OCI-LY7 (cell line): Measurements from ENCODE around the gene TEKT5. TPM values are rescaled to one million over a fixed set of nuclear protein-coding genes. Genes with fewer than 3 reads are reported as not detected.
"Not testable (repeated sequence)": the region's sequence is repeated elsewhere in the genome, so short reads cannot be mapped to it uniquely, and the experiment has no call there.

Source experiments
- BruUV-seq: library from RNA; stranded (reverse); fragments of 400-500 nt; replicated peaks from 2 replicates; lab custom pipeline; 2021; lab: Mats Ljungman, UMichigan
- CTCF ChIA-PET: fragments of 300-600 bp; sonication (Branson Sonifier 250); formaldehyde crosslinking; loops from one replicate; lab custom pipeline; 2022; ENCODE audit warnings: antibody characterized with exemption; ENCODE audit not compliant: unreplicated experiment; lab: Charles Lee
- POLR2A ChIA-PET: fragments of 300-600 bp; sonication (Branson Sonifier 250); formaldehyde crosslinking; loops from one replicate; lab custom pipeline; 2022; ENCODE audit warnings: antibody characterized with exemption; lab: Charles Lee
- DNase-seq: peaks from one replicate; pipeline ENCODE4 v3.0.0-alpha.2; 2015; ENCODE audit warnings: low spot score
- H2AFZ ChIP-seq: fragments of 200-600 bp; sonication (generic), shearing (Covaris generic); 2 replicates; pipeline ENCODE4 v1.6.1; 2014; ENCODE audit warnings: mild to moderate bottlenecking, antibody characterized with exemption, low read length, moderate library complexity
- H3K27ac ChIP-seq: fragments of 200-600 bp; sonication (generic); 2 replicates; pipeline ENCODE4 v1.5.1; 2014; ENCODE audit warnings: mixed run types, low read depth, mild to moderate bottlenecking, moderate library complexity, low read length, inconsistent platforms; ENCODE audit not compliant: poor library complexity, severe bottlenecking
- H3K36me3 ChIP-seq: fragments of 200-600 bp; sonication (generic); 2 replicates; pipeline ENCODE4 v1.6.1; 2014; ENCODE audit warnings: mild to moderate bottlenecking, antibody characterized with exemption, low read length, moderate library complexity, mixed read lengths; ENCODE audit not compliant: insufficient read depth
- H3K4me1 ChIP-seq: fragments of 200-600 bp; sonication (generic); 2 replicates; pipeline ENCODE4 v1.5.1; 2014; ENCODE audit warnings: mild to moderate bottlenecking, low read length; ENCODE audit not compliant: insufficient read depth, poor library complexity, severe bottlenecking
- H3K4me2 ChIP-seq: fragments of 200-600 bp; sonication (generic); 2 replicates; pipeline ENCODE4 v1.6.1; 2014; ENCODE audit warnings: mild to moderate bottlenecking, low read length
- H3K4me3 ChIP-seq: fragments of 200-600 bp; sonication (generic); 2 replicates; pipeline ENCODE4 v1.5.1; 2014; ENCODE audit warnings: mild to moderate bottlenecking, low read depth, low read length; ENCODE audit not compliant: poor library complexity, severe bottlenecking
- H3K79me2 ChIP-seq: fragments of 200-600 bp; sonication (generic); 2 replicates; pipeline ENCODE4 v1.6.1; 2016; ENCODE audit warnings: low read depth, mild to moderate bottlenecking, low read length, moderate library complexity, mixed read lengths; ENCODE audit not compliant: insufficient read depth
- H3K9me2 ChIP-seq: fragments of 200-600 bp; sonication (generic); 2 replicates; pipeline ENCODE4 v1.6.1; 2016; ENCODE audit warnings: mild to moderate bottlenecking, low read length, mixed read lengths; ENCODE audit not compliant: insufficient read depth
- H3K9me3 ChIP-seq: fragments of 200-600 bp; sonication (generic); 2 replicates; pipeline ENCODE4 v1.6.1; 2014; ENCODE audit warnings: mild to moderate bottlenecking, mixed run types, low read length, mixed read lengths
- H4K20me1 ChIP-seq: fragments of 200-600 bp; sonication (generic); 2 replicates; pipeline ENCODE4 v1.6.1; 2014; ENCODE audit warnings: mild to moderate bottlenecking, antibody characterized with exemption, low read length, moderate library complexity, mixed read lengths; ENCODE audit not compliant: insufficient read depth
- EZH2phosphoT487 ChIP-seq: fragments of 200-600 bp; sonication (generic); IDR thresholded peaks from 2 replicates; pipeline ENCODE4 v1.6.1; 2018; ENCODE audit warnings: low read depth, borderline replicate concordance, mild to moderate bottlenecking, mixed run types, antibody characterized with exemption, low read length, moderate library complexity, mixed read lengths
- intact Hi-C: fragments of 100-400 bp; cut with micrococcal nuclease; formaldehyde crosslinking; loops from one replicate; pipeline ENCODE4 v1.10.0; 2022; ENCODE audit not compliant: unreplicated experiment
- total RNA-seq, 2 experiments: library from RNA; depleted of rRNA in 1 of 2; stranded (reverse); fragments of >200 nt in 1 of 2; shearing (Covaris generic) in 1 of 2; gene quantifications; 2 replicates each; pipeline ENCODE4 v1.2.3, GENCODE V29; 2014 to 2022
- TF ChIP-seq, protein P1 (sequence below): fragments of 200-600 bp; sonication (generic); conservative IDR thresholded peaks from 2 replicates; pipeline ENCODE4 v1.5.1; 2014; ENCODE audit warnings: mild to moderate bottlenecking, antibody characterized with exemption, low read length, moderate library complexity, mixed read lengths

The TEKT5 gene
- total RNA-seq, 2 experiments from 2014 or later: 0.32 to 0.74 TPM

DNA sequence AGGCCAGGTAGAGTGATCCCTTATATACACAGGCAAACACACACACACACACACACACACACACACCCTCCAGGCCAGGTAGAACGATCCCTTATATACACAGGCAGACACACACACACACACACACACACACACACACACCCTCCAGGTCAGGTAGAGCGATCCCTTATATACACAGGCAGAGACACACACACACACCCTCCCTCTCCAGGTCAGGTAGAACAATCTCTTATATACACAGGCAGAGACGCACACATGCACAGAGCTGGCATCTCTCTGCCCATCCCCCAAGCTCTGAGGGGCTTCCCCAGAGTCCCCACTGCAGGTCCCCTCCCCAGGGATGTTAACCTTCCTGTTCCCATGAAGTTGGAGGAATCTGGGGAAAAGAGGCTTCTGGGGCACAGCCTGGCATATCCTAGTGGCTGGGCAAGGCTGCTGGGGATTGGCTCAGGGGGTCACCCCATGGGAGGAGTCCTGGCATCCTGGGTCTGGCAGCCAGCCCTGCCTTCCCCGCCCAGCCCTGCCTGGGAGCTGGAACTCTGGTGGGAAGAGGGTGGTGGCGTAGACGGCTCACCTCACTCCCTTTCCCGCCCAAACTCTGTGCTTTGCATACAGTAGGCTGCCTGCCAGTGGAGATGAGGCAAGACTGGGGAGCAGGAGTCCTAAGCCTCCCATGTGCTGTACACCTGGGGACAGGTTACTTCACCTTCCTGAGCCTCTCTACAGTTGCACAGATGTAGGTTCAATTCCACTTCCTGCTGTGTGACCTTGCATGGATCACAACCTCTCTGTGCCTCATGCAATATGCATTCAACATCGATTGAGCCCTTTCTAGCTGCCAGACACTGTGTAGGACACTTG is 41.8 kb downstream of the TEKT5 start:
- intact Hi-C loops: no loop called here
- ChIA-PET POLR2A (no interaction called here), CTCF (no interaction called here)
- Histone ChIP-seq H3K4me2 (no peak overlapping the region), H3K9me2 (no peaks in the 10 kb centered on the region), H3K4me1 (no peaks in the 10 kb centered on the region), H3K27ac (no peak overlapping the region), H4K20me1 (no peaks in the 10 kb centered on the region), H3K9me3 (no peaks in the 10 kb centered on the region), H3K36me3 (no peaks in the 10 kb centered on the region), H3K79me2 (no peaks in the 10 kb centered on the region), H2AFZ (no peak overlapping the region), H3K4me3 (no peak overlapping the region)
- TF ChIP-seq, protein P1, sequence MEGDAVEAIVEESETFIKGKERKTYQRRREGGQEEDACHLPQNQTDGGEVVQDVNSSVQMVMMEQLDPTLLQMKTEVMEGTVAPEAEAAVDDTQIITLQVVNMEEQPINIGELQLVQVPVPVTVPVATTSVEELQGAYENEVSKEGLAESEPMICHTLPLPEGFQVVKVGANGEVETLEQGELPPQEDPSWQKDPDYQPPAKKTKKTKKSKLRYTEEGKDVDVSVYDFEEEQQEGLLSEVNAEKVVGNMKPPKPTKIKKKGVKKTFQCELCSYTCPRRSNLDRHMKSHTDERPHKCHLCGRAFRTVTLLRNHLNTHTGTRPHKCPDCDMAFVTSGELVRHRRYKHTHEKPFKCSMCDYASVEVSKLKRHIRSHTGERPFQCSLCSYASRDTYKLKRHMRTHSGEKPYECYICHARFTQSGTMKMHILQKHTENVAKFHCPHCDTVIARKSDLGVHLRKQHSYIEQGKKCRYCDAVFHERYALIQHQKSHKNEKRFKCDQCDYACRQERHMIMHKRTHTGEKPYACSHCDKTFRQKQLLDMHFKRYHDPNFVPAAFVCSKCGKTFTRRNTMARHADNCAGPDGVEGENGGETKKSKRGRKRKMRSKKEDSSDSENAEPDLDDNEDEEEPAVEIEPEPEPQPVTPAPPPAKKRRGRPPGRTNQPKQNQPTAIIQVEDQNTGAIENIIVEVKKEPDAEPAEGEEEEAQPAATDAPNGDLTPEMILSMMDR: no peak
- BruUV-seq: no TSS peak
- DNase-seq: no peak

DNA sequence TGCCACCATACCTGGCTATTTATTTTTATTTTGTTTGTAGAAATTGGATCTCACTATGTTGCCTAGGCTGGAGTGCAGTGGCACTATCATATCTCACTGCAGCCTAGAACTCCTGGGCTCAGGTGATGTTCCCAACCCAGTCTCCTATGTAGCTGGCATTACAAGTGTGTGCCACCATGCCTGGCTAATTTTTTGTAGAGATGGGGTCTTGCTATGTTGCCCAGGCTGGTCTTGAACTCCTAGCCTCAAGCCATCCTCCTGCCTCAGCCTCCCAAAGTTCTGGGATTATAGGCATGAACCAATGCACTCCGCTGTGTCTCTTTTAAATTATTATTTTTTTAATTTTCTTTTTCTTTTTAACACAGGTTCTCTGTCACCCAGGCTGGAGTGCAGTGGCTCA is 45.6 kb downstream of the TEKT5 start:
- H3K4me2 ChIP-seq, H3K9me2 ChIP-seq, H3K27ac ChIP-seq, H3K4me1 ChIP-seq, H4K20me1 ChIP-seq, H2AFZ ChIP-seq, H3K79me2 ChIP-seq, intact Hi-C loops, H3K9me3 ChIP-seq, DNase-seq, H3K36me3 ChIP-seq, BruUV-seq, H3K4me3 ChIP-seq: not testable (repeated sequence)
- POLR2A ChIA-PET: interaction anchor here (1.0 kb wide), 1 partner anchor 22 kb away, joined by 3 read pairs; no protein-coding TSS in a partner anchor
- CTCF ChIA-PET: interaction anchor here (0.5 kb wide), 1 partner anchor 15 kb away, joined by 3 read pairs; no protein-coding TSS in a partner anchor

DNA sequence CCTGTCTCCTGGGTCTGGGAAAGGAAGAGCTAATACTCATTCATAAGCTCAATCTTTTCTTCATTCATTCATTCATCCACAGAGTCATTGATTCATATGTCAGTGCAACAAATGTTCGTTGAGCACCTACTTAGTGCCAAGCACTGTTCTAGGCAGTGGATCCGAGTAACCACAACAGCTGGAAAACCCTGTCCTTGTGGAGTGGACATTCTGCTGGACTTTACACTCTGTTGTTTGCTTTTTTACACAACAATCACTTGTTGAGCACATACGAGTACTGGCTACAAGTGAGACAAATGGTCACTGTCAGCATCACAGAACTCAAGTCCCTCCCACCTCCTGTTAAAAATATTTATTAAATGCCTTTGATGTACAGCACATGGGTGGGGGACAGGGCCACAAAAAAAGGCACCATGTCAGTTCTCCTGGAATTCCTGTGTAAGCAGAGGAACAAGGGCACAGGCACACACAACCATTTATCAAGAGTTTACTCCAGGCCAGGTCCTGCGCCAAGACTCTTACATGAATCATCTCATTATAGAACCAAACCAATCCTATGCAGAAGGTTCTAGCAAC is 46.9 kb downstream of the TEKT5 start:
- H3K9me2 ChIP-seq: no peaks in the 10 kb centered on the region
- H3K9me3 ChIP-seq: no peaks in the 10 kb centered on the region
- BruUV-seq: no TSS peak
- no peak overlapping the region for H2AFZ ChIP-seq
- ChIA-PET CTCF (no interaction called here), POLR2A (no interaction called here)
- no peaks in the 10 kb centered on the region for H3K79me2 ChIP-seq
- no peak overlapping the region for H3K27ac ChIP-seq
- intact Hi-C loops: no loop called here
- H4K20me1 ChIP-seq: no peaks in the 10 kb centered on the region
- TF ChIP-seq, protein P1: no peak
- no peak for TF ChIP-seq EZH2phosphoT487
- H3K4me2 ChIP-seq: no peak overlapping the region
- H3K36me3 ChIP-seq: no peaks in the 10 kb centered on the region
- DNase-seq: no peak
- H3K4me3 ChIP-seq: no peak overlapping the region
- H3K4me1 ChIP-seq: no peaks in the 10 kb centered on the region
